ENCODE measurements around the gene TAAR9.

The TAAR9 gene

GRCh38 chr6:132569170-132569569 lies 31.1 kb downstream of the TAAR9 start:
- no peak for TF ChIP-seq REST (IDR thresholded peaks at IDR 0.05; ENCODE audit: insufficient read depth in 1 of 2, low read depth in 2 of 2, low read length in 2 of 2)
- no peak for TF ChIP-seq POLR2AphosphoS5 (IDR thresholded peaks at IDR 0.05; ENCODE audit: low read depth, low read length)
- TF ChIP-seq SIN3A (IDR thresholded peaks at IDR 0.05; ENCODE audit: borderline replicate concordance, insufficient read depth, low read length) = no peak
- TF ChIP-seq FOXP2 (optimal IDR thresholded peaks at IDR 0.05; ENCODE audit: borderline replicate concordance, extremely low read depth, extremely low read length, insufficient read depth) = no peak
- no peak for TF ChIP-seq TAF1 (IDR thresholded peaks at IDR 0.05; ENCODE audit: borderline replicate concordance, insufficient read depth, low read length)

- TF ChIP-seq FOXP2 (optimal IDR thresholded peaks at IDR 0.05; ENCODE audit: borderline replicate concordance, extremely low read depth, extremely low read length, insufficient read depth) = no peak
- TF ChIP-seq TAF1 (IDR thresholded peaks at IDR 0.05; ENCODE audit: borderline replicate concordance, insufficient read depth, low read length) = no peak
- no peak for TF ChIP-seq SIN3A (IDR thresholded peaks at IDR 0.05; ENCODE audit: borderline replicate concordance, insufficient read depth, low read length)
- no peak for TF ChIP-seq POLR2AphosphoS5 (IDR thresholded peaks at IDR 0.05; ENCODE audit: low read depth, low read length)
- TF ChIP-seq REST (IDR thresholded peaks at IDR 0.05; ENCODE audit: insufficient read depth in 1 of 2, low read depth in 2 of 2, low read length in 2 of 2) = no peak
Measured at GRCh38 chr6:132570221-132570777, 32.2 kb downstream of the TAAR9 start, which contains the start of gene TAAR6. TAAR6 (plus strand) TSS chr6:132570322; CDS start chr6:132570322, 0 bp downstream.

GRCh38 chr6:132571774-132572173 lies 33.7 kb downstream of the TAAR9 start:
- TF ChIP-seq SIN3A (IDR thresholded peaks at IDR 0.05; ENCODE audit: borderline replicate concordance, insufficient read depth, low read length) (no peak), FOXP2 (optimal IDR thresholded peaks at IDR 0.05; ENCODE audit: borderline replicate concordance, extremely low read depth, extremely low read length, insufficient read depth) (no peak), POLR2AphosphoS5 (IDR thresholded peaks at IDR 0.05; ENCODE audit: low read depth, low read length) (no peak), TAF1 (IDR thresholded peaks at IDR 0.05; ENCODE audit: borderline replicate concordance, insufficient read depth, low read length) (no peak)

GRCh38 chr6:132584698-132585097 lies 46.6 kb downstream of the TAAR9 start:
- no peak for TF ChIP-seq POLR2AphosphoS5 (IDR thresholded peaks at IDR 0.05; ENCODE audit: low read depth, low read length)
- no peak for TF ChIP-seq REST (IDR thresholded peaks at IDR 0.05; ENCODE audit: insufficient read depth in 1 of 2, low read depth in 2 of 2, low read length in 2 of 2)
- TF ChIP-seq SIN3A (IDR thresholded peaks at IDR 0.05; ENCODE audit: borderline replicate concordance, insufficient read depth, low read length) = no peak
- TF ChIP-seq FOXP2 (optimal IDR thresholded peaks at IDR 0.05; ENCODE audit: borderline replicate concordance, extremely low read depth, extremely low read length, insufficient read depth) = no peak
- no peak for TF ChIP-seq TAF1 (IDR thresholded peaks at IDR 0.05; ENCODE audit: borderline replicate concordance, insufficient read depth, low read length)

GRCh38 chr6:132587424-132587823 lies 49.3 kb downstream of the TAAR9 start:
- TF ChIP-seq REST (IDR thresholded peaks at IDR 0.05; ENCODE audit: insufficient read depth in 1 of 2, low read depth in 2 of 2, low read length in 2 of 2) (no peak), TAF1 (IDR thresholded peaks at IDR 0.05; ENCODE audit: borderline replicate concordance, insufficient read depth, low read length) (no peak), POLR2AphosphoS5 (IDR thresholded peaks at IDR 0.05; ENCODE audit: low read depth, low read length) (no peak), FOXP2 (optimal IDR thresholded peaks at IDR 0.05; ENCODE audit: borderline replicate concordance, extremely low read depth, extremely low read length, insufficient read depth) (no peak), SIN3A (IDR thresholded peaks at IDR 0.05; ENCODE audit: borderline replicate concordance, insufficient read depth, low read length) (no peak)
